ENCODE results near the gene SLC25A12. TPM values are rescaled to one million over a fixed set of nuclear protein-coding genes. Genes with fewer than 3 reads are reported as not detected.

SLC25A12 gene
- total and polyA plus RNA-seq, 9 of the 15 experiments (the other 6 are each of a cell fraction or from before 2014, with no cell fraction given) = 13.5 to 36.5 (median 21.7) TPM

DNA sequence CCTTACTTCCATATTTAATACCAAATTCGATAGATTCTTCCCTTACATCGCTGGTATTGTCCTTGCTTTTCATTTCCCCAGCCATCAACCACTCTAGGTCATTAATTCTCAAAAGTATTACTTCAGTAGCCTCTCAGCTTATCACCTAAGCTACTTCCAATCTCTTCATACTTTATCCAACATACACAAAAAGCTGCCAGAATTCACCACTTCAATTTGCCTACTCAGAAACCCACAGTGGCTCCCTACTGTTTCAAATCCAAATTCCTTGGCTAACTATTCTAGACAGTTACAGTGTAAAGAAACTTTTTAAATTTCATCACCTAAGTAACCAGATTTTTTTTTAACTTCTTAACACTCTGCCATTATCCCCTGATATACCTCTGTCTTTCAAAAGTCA lies 4.7 kb downstream of the SLC25A12 start:
- peaks cover 4 to 6% of the 10 kb centered on the region in 2 experiments; a peak in 3 of 5 replicates for H3K4me1 ChIP-seq (replicated peaks in 1 of 2; ENCODE audit: control insufficient read depth in 2 of 2, insufficient read depth in 2 of 2, low read length in 2 of 2)
- BruUV-seq (replicated peaks) = no TSS peak

DNA sequence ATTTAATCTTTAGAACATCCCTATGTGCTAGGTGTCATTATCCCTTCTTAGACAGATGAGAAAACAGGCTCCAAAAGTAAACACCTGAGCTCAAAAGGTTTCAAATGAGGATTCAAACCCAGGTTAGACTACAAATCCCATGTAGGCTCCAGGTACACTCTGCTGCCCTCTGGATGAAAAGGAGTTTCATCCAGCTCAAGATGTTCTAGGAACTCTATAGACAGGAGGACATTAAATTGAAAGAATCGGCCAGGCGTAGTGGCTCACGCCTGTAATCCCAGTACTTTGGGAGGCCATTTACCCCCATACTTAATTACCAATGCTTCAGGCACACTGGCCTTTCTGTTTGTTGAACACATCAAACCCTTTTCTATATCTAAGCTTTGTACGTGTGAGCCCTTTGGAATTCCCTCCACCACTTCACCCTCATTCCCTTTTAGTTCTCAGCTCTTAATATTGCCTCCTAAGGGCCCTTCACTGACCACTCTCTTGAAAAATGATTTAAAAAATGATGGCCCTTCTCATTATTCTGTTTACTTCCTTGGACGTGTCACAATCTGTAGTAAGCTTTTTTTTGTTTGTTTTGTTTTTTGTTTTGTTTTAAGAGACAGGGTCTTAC lies 10.7 kb downstream of the SLC25A12 start:
- no peak overlapping the region for H2AFZ ChIP-seq (ENCODE audit: low read depth, low read length)
- no peak for FAIRE-seq
- H3K79me2 ChIP-seq (ENCODE audit: control insufficient read depth, insufficient read depth, low read length) = no peaks in the 10 kb centered on the region
- POLR2A ChIA-PET = interaction anchor here (0.6 to 8.4 kb wide), 4 partner anchors 8 to 54 kb away, joined by 3 to 78 read pairs (median 4); partner anchors contain the start of gene SLC25A12
- ATAC-seq = no peak; the same call in 2 of the 3 replicates
- no peak overlapping the region for H3K27ac ChIP-seq (ENCODE audit: extremely low read depth, low read depth, low read length)
- H4K20me1 ChIP-seq (replicated peaks; ENCODE audit: control insufficient read depth, insufficient read depth, low read length) = no peaks in the 10 kb centered on the region
- H3K9me3 ChIP-seq (replicated peaks; ENCODE audit: control insufficient read depth, insufficient read depth, low read depth, low read length) = no peaks in the 10 kb centered on the region
- H3K4me2 ChIP-seq (ENCODE audit: insufficient read depth, low read length) = no peak overlapping the region
- CTCF ChIA-PET (ENCODE audit: low intra/inter-chr PET ratio) = no interaction called here
- H3K36me3 ChIP-seq (ENCODE audit: control insufficient read depth, insufficient read depth, low read length) = peaks cover 3% of the 10 kb centered on the region; the same call in 1 of the 3 replicates
- WGBS (ENCODE audit: insufficient coverage, low coverage, missing lambda C conversion rate) = 76% methylated on average over 5 of the region's 5 CpGs
- DNase-seq (ENCODE audit: extremely low read depth in 1 of 4, low spot score in 3 of 4) = no peak
- H3K27me3 ChIP-seq (ENCODE audit: control insufficient read depth in 2 of 2, insufficient read depth in 2 of 2, low read length in 2 of 2) = no peaks in the 10 kb centered on the region
- no peak overlapping the region for H3K9ac ChIP-seq (ENCODE audit: insufficient read depth in 1 of 2, low read depth in 2 of 2, low read length in 2 of 2)
- H3K9me1 ChIP-seq (ENCODE audit: control insufficient read depth, insufficient read depth, low read length) = no peaks in the 10 kb centered on the region
- in situ Hi-C loops (cut with MboI) = no loop called here
- H3K4me1 ChIP-seq (replicated peaks in 1 of 2; ENCODE audit: control insufficient read depth in 2 of 2, insufficient read depth in 2 of 2, low read length in 2 of 2) = peaks cover 0 to 8% of the 10 kb centered on the region in 2 experiments; a peak in 2 of 5 replicates
- H3K4me3 ChIP-seq = no peak overlapping the region
- BruUV-seq (replicated peaks) = no TSS peak
- intact Hi-C loops (cut with micrococcal nuclease) = no loop called here
- TF ChIP-seq KAT8 (IDR thresholded peaks at IDR 0.05; ENCODE audit: low read depth) (no peak), NFIC (IDR thresholded peaks at IDR 0.05) (no peak), TBP (optimal IDR thresholded peaks at IDR 0.05; ENCODE audit: low read depth, low read length) (no peak), ZNF175 (CRISPR knock-in tag; IDR thresholded peaks at IDR 0.05; ENCODE audit: low read depth) (no peak), SMAD2 (IDR thresholded peaks at IDR 0.05; ENCODE audit: low read depth, low read length) (no peak), KLF13 (tag; IDR thresholded peaks at IDR 0.05; ENCODE audit: borderline replicate concordance, low read depth) (no peak), ZBTB12 (CRISPR knock-in tag; IDR thresholded peaks at IDR 0.05) (no peak), ZNF444 (CRISPR knock-in tag; IDR thresholded peaks at IDR 0.05) (no peak), CBFA2T2 (conservative IDR thresholded peaks at IDR 0.05) (no peak), NFXL1 (CRISPR knock-in tag; IDR thresholded peaks at IDR 0.05) (no peak), NFE2L1 (tag; IDR thresholded peaks at IDR 0.05; ENCODE audit: borderline replicate concordance, low read depth) (no peak), ZNF347 (CRISPR knock-in tag; IDR thresholded peaks at IDR 0.05; ENCODE audit: low read depth) (no peak), RHOXF2B (CRISPR knock-in tag; conservative IDR thresholded peaks at IDR 0.05) (no peak), MTF1 (CRISPR knock-in tag; IDR thresholded peaks at IDR 0.05; ENCODE audit: borderline replicate concordance) (no peak)

More for the DNA sequence above, 4.7 kb downstream of the SLC25A12 start:
- no peak for ATAC-seq
- POLR2A ChIA-PET = interaction anchor here (0.6 to 10.9 kb wide), 2 partner anchors 9 to 24 kb away, joined by 3 to 78 read pairs; no protein-coding TSS in a partner anchor
- H4K20me1 ChIP-seq (replicated peaks; ENCODE audit: control insufficient read depth, insufficient read depth, low read length) = no peaks in the 10 kb centered on the region
- no peak overlapping the region for H2AFZ ChIP-seq (ENCODE audit: low read depth, low read length)
- H3K4me2 ChIP-seq (ENCODE audit: insufficient read depth, low read length) = no peak overlapping the region
- no peak for DNase-seq (ENCODE audit: extremely low read depth in 1 of 4, low spot score in 3 of 4)
- FAIRE-seq = no peak
- no peak overlapping the region for H3K4me3 ChIP-seq
- H3K9ac ChIP-seq (ENCODE audit: insufficient read depth in 1 of 2, low read depth in 2 of 2, low read length in 2 of 2) = no peak overlapping the region
- WGBS (ENCODE audit: insufficient coverage, low coverage, missing lambda C conversion rate) = 74% methylated on average over 2 of the region's 2 CpGs
- CTCF ChIA-PET (ENCODE audit: low intra/inter-chr PET ratio) = no interaction called here
- no peaks in the 10 kb centered on the region for H3K9me3 ChIP-seq (replicated peaks; ENCODE audit: control insufficient read depth, insufficient read depth, low read depth, low read length)
- no peak for TF ChIP-seq MAFK (IDR thresholded peaks at IDR 0.05; ENCODE audit: low read length)
- TF ChIP-seq ZNF253 (CRISPR knock-in tag; conservative IDR thresholded peaks at IDR 0.05) = no peak
- no peak for TF ChIP-seq SMAD3 (CRISPR knock-in tag; conservative IDR thresholded peaks at IDR 0.05)
- TF ChIP-seq PTBP1 (IDR thresholded peaks at IDR 0.05; ENCODE audit: low read depth, low read length) = no peak
- no peak for TF ChIP-seq CEBPG (CRISPR knock-in tag; IDR thresholded peaks at IDR 0.05)
- no peak for TF ChIP-seq CEBPG (tag; conservative IDR thresholded peaks at IDR 0.05 in 1 of 2, IDR thresholded peaks at IDR 0.05 in 1 of 2)
- no peak for TF ChIP-seq MTA2 (IDR thresholded peaks at IDR 0.05; ENCODE audit: low read depth)
- no peak for TF ChIP-seq RFX7 (CRISPR knock-in tag; IDR thresholded peaks at IDR 0.05)
- H3K9me1 ChIP-seq (ENCODE audit: control insufficient read depth, insufficient read depth, low read length) = no peaks in the 10 kb centered on the region
- in situ Hi-C loops (cut with MboI) = no loop called here
- H3K27me3 ChIP-seq (ENCODE audit: control insufficient read depth in 2 of 2, insufficient read depth in 2 of 2, low read length in 2 of 2) = no peaks in the 10 kb centered on the region
- intact Hi-C loops (cut with micrococcal nuclease) = no loop called here
- peaks cover 12% of the 10 kb centered on the region; the same call in 2 of the 3 replicates for H3K79me2 ChIP-seq (ENCODE audit: control insufficient read depth, insufficient read depth, low read length)
- H3K27ac ChIP-seq (ENCODE audit: extremely low read depth, low read depth, low read length) = no peak overlapping the region
- peaks cover 24% of the 10 kb centered on the region for H3K36me3 ChIP-seq (ENCODE audit: control insufficient read depth, insufficient read depth, low read length)

All from K562 (cell line).